H54 (cell line): ENCODE data around the gene SPAG9.

Experiments used
- DNase-seq: peaks from one replicate; pipeline ENCODE4 v3.0.0; 2011; ENCODE audit warnings: low spot score, mixed read lengths; ENCODE audit not compliant: insufficient read length
- FAIRE-seq: peaks from 3 replicates; lab custom pipeline; 2011; peaks lifted over from hg19 to GRCh38; lab: Jason Lieb, UNC
- POLR2A ChIP-seq: IDR thresholded peaks from 2 replicates; pipeline ENCODE4 v1.6.1; 2011; ENCODE audit warnings: low read depth, mild to moderate bottlenecking, low read length

SPAG9 gene

GRCh38 chr17:51056813-51057510 lies 63.7 kb downstream of the SPAG9 start:
- peak; percentile 62 for FAIRE-seq
- no peak for TF ChIP-seq POLR2A
- DNase-seq, result peak; percentile 9

- DNase-seq (no peak), FAIRE-seq (no peak)
- no peak for TF ChIP-seq POLR2A
Observed at GRCh38 chr17:51054748-51055147, 65.9 kb downstream of the SPAG9 start.

- FAIRE-seq, result no peak
- no peak for DNase-seq
- TF ChIP-seq POLR2A, result no peak
Observed at GRCh38 chr17:51052235-51052634, 68.4 kb downstream of the SPAG9 start.

DNA sequence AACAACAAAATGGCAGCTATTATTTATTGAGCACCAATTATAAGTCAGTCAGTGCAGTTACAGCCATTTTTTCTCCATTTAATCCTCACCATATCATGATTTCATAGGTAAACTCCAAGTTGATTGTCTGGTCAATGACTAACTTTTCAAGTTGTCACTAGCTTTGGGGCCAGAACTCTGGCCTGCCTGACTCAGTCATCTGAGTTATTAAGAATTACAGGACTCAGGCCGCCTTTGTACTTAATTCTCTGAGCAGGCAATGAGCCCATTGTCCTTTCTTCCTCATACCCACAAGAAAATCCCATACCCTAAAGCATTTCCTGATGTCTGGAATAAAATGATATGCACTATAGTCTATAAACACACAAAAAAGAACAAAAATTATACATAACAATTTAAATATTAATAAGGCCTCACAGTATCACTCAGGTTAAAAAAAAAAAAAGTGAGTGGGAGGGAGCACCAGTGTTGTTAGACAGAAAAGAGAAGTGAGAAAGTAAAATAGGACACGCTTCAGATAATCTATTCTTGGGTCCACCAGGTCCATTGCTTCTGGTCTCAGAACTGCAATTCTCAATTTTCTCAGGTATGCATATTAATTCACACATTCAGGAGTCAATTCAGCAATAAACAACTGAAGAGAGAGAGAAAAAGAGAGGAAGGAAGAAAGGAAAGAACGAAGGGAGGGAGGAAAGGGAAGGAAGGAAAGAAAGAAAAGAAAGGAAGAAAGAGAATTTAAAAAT lies 70.2 kb downstream of the SPAG9 start:
- FAIRE-seq (no peak), DNase-seq (no peak)
- TF ChIP-seq POLR2A, result no peak

DNA sequence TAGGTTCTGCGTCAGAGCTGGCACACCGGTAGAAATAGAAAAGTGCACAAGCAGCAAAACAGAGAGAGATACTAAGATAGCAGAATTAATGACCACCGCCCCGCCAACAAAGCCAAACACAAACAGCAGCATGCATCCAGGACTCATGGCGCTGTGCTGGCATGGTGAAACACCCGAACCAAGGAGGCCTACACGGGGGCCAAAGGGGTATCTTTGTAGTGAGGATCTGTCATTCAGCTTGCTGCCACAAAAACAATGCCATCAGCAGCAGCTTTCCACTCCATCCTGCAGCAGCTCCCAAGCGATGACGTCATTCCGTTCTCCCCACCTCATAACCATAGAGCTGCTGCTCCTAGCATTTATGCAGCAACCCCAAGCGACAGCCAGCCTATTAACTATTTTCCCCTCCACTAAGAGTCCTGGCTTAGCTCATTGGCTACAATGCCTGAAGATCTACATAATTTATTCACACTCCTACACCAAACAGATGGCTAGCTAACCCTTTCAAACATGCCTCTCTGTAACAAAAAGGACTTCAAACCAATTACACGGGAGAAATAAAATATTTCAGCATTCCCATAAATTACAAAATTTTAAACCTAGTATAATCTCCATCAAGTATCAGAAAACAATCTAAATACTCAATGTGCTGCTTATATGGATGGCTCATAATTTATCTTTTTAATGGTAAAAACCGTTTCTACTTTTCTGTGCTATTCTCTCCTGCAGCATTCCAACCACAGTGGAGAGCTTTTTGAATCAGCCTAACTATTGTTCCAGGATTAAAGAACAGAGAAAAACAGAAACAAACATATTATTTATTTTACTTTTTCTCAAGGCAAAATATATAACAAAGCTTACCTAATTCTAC lies 73.9 kb downstream of the SPAG9 start:
- DNase-seq, result peak; percentile 28
- FAIRE-seq, result peak; percentile 99
- no peak for TF ChIP-seq POLR2A

GRCh38 chr17:51046046-51046445 lies 74.6 kb downstream of the SPAG9 start:
- DNase-seq (no peak), FAIRE-seq (peak; percentile 48)
- TF ChIP-seq POLR2A, result no peak

- no peak for TF ChIP-seq POLR2A
- FAIRE-seq, result peak; percentile 33
- DNase-seq, result no peak
Observed at GRCh38 chr17:51045621-51046020, 75.0 kb downstream of the SPAG9 start.

GRCh38 chr17:51044976-51045375 lies 75.7 kb downstream of the SPAG9 start:
- DNase-seq (no peak), FAIRE-seq (no peak)
- TF ChIP-seq POLR2A, result no peak

- TF ChIP-seq POLR2A, result no peak
- DNase-seq (no peak), FAIRE-seq (peak; percentile 52)
Observed at GRCh38 chr17:51036084-51036483, 84.6 kb downstream of the SPAG9 start.

DNA sequence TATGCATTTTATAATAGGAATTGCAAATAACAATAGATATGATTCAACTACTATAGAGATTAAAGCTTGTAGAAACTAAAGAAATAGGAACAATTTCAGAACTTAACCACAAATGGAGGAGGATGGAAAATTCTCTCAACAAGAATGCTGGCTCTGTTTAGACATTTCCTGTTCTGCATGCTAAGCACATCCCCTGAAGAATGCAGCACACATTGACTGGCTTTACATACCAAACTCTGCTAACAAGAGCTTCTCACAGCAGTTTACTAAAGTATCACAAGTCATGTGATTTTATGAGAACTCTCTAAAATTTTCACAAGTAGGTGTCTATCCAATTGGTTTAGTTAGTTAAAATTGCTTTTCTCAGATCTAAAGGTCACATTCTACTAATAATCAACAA lies 85.2 kb downstream of the SPAG9 start:
- TF ChIP-seq POLR2A, result no peak
- FAIRE-seq (peak; percentile 48), DNase-seq (no peak)

DNA sequence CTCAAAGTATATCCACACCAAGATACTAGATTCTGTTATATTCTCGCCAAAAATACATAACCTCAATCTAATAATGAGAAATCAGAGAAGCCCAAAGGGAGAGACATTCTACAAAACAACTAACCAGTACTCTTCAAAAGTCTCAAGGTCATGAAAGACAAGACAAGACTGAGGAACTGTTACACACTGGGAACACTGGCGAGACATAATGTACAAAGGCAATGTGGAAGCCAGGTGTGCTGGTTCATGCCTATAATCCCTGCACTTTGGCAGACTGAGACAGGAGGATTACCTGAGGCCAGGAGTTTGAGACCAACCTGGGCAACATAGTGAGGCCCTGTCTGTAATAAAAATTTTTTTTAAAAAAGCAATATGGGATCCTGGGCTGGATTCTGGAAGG lies 85.9 kb downstream of the SPAG9 start:
- FAIRE-seq (no peak), DNase-seq (no peak)
- TF ChIP-seq POLR2A, result no peak

GRCh38 chr17:51032850-51033249 lies 87.8 kb downstream of the SPAG9 start:
- peak; percentile 38 for FAIRE-seq
- no peak for DNase-seq
- no peak for TF ChIP-seq POLR2A

DNA sequence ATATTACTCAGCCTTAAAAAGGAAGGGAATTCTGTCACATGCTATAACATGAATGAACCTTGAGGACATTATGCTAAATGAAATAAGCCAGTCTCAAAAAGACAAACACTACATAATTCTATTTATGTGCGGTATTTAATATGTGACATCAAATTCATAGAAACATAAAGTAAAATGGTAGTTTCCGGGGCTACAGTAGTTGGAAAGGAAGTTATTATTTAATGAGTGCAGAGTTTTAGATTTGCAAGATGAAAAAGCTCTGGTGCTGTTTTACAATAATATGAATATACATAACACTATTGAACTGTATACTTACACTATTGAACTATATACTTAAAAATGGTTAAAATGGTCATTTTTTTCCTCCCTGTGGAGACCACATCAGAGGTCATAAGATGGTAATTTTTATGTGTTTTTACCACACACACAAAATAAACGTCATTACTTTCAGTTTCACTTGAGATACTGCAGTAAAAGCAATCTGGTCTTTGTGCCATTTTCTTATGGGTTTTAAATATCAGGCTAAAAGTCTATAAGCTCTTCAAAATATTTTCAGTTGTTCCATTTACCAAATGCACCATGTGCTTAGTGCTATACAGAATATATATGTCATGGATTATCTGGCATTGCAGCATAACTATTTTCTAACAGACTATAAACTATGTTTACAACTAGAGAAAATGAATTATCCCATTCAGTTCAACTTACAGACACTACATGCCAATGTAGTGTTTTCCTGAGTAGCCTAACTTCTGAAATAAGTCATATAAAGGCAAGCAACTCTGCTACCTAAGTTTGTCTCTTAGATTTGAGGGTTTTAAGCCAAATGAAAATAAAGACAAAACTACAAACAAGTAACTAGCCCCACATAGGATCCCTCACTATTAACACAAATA lies 90.9 kb downstream of the SPAG9 start:
- DNase-seq (no peak), FAIRE-seq (peak; percentile 92)
- no peak for TF ChIP-seq POLR2A

GRCh38 chr17:51029142-51029541 lies 91.5 kb downstream of the SPAG9 start:
- DNase-seq (no peak), FAIRE-seq (peak; percentile 45)
- no peak for TF ChIP-seq POLR2A
